ENCODE data around the gene DIP2C.

DNA sequence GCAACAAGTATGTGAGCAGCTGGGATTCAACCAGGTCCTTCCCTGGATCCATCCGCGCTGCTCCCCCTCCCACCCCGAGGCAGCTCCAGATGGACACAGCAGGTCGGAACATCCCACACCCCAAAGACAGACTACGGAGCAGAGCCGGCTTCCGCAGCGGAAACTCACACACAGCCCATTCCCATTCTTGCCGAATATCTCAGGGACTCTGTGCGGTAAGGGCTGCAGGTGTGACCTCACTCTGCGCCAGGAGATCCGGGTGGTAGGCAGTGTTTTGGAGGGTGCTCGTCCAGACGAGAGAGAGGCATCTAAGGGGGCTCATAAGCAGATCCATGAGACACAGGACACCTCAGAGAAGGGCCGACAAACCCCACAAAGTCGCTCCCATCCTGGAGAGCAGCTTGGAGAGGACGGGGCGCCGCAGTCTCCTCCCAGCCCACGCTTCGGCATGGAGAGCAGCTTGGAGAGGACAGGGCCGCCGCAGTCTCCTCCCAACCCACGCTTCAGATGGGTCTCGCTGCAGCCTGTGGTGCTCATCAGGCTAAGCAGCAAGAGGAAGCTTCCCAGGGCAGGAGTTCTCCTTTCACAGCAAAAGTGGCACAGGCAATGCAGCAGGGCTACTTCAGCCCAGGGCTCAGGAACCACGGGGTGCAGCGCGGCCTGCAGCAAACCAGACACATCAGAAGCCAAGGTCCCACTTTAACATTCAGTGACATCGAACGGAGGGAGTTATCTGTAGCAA, 179.9 kb downstream of the DIP2C start:
- TF ChIP-seq, protein P1, sequence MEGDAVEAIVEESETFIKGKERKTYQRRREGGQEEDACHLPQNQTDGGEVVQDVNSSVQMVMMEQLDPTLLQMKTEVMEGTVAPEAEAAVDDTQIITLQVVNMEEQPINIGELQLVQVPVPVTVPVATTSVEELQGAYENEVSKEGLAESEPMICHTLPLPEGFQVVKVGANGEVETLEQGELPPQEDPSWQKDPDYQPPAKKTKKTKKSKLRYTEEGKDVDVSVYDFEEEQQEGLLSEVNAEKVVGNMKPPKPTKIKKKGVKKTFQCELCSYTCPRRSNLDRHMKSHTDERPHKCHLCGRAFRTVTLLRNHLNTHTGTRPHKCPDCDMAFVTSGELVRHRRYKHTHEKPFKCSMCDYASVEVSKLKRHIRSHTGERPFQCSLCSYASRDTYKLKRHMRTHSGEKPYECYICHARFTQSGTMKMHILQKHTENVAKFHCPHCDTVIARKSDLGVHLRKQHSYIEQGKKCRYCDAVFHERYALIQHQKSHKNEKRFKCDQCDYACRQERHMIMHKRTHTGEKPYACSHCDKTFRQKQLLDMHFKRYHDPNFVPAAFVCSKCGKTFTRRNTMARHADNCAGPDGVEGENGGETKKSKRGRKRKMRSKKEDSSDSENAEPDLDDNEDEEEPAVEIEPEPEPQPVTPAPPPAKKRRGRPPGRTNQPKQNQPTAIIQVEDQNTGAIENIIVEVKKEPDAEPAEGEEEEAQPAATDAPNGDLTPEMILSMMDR (IDR thresholded peaks at IDR 0.05): no peak
- TF ChIP-seq POLR2AphosphoS5 (IDR thresholded peaks at IDR 0.05): no peak
- TF ChIP-seq POLR2A (IDR thresholded peaks at IDR 0.05): no peak

All from prostate gland (tissue), 2 donors.